ENCODE data around the gene USO1. TPM values are rescaled to one million over a fixed set of nuclear protein-coding genes. Genes with fewer than 3 reads are reported as not detected.

The USO1 gene
- total and polyA plus RNA-seq, 9 of the 15 experiments (the other 6 are each of a cell fraction or from before 2014, with no cell fraction given) = 19.3 to 97.8 (median 48.5) TPM

GRCh38 chr4:75800972-75801371 lies 76.6 kb downstream of the USO1 start:
- DNase-seq (ENCODE audit: extremely low read depth in 1 of 4, low spot score in 3 of 4) (no peak), FAIRE-seq (no peak), ATAC-seq (no peak)
- POLR2A ChIA-PET = no interaction called here
- Histone ChIP-seq H3K4me3 (no peak overlapping the region), H3K36me3 (ENCODE audit: control insufficient read depth, insufficient read depth, low read length) (peaks cover 49% of the 10 kb centered on the region), H3K9ac (ENCODE audit: insufficient read depth in 1 of 2, low read depth in 2 of 2, low read length in 2 of 2) (no peak overlapping the region), H3K27me3 (ENCODE audit: control insufficient read depth in 2 of 2, insufficient read depth in 2 of 2, low read length in 2 of 2) (no peaks in the 10 kb centered on the region), H3K79me2 (ENCODE audit: control insufficient read depth, insufficient read depth, low read length) (no peaks in the 10 kb centered on the region), H2AFZ (ENCODE audit: low read depth, low read length) (no peak overlapping the region), H3K9me3 (replicated peaks; ENCODE audit: control insufficient read depth, insufficient read depth, low read depth, low read length) (no peaks in the 10 kb centered on the region), H3K4me1 (replicated peaks in 1 of 2; ENCODE audit: control insufficient read depth in 2 of 2, insufficient read depth in 2 of 2, low read length in 2 of 2) (no peaks in the 10 kb centered on the region), H3K27ac (ENCODE audit: extremely low read depth, low read depth, low read length) (no peak overlapping the region), H3K9me1 (ENCODE audit: control insufficient read depth, insufficient read depth, low read length) (no peaks in the 10 kb centered on the region), H4K20me1 (replicated peaks; ENCODE audit: control insufficient read depth, insufficient read depth, low read length) (no peaks in the 10 kb centered on the region), H3K4me2 (ENCODE audit: insufficient read depth, low read length) (no peak overlapping the region)
- CTCF ChIA-PET (ENCODE audit: low intra/inter-chr PET ratio) = no interaction called here
- WGBS (ENCODE audit: insufficient coverage, low coverage, missing lambda C conversion rate) = 92% methylated on average over 1 of the region's 1 CpG
- in situ Hi-C loops (cut with MboI) (no loop called here), intact Hi-C loops (cut with micrococcal nuclease) (no loop called here)
- no TSS peak for BruUV-seq (replicated peaks)
- TF ChIP-seq ZBTB11 (CRISPR knock-in tag; IDR thresholded peaks at IDR 0.05) = no peak
- TF ChIP-seq ZNF699 (CRISPR knock-in tag; IDR thresholded peaks at IDR 0.05; ENCODE audit: insufficient replicate concordance) = no peak
- no peak for TF ChIP-seq ZBTB26 (CRISPR knock-in tag; IDR thresholded peaks at IDR 0.05)
- no peak for TF ChIP-seq JUNB (CRISPR knock-in tag; conservative IDR thresholded peaks at IDR 0.05)
- TF ChIP-seq KDM2B (CRISPR knock-in tag; IDR thresholded peaks at IDR 0.05) = no peak
- TF ChIP-seq TRIM24 (IDR thresholded peaks at IDR 0.05) = no peak
